GM18502 (cell line): Measurements from ENCODE around the gene MEDAG.

Source experiments
- ATAC-seq: cut with Tn5 transposase; IDR thresholded peaks from one replicate; pipeline ENCODE4 v1.9.1; 2021; ENCODE audit warnings: mild to moderate bottlenecking; ENCODE audit not compliant: unreplicated experiment, poor library complexity

MEDAG gene

DNA sequence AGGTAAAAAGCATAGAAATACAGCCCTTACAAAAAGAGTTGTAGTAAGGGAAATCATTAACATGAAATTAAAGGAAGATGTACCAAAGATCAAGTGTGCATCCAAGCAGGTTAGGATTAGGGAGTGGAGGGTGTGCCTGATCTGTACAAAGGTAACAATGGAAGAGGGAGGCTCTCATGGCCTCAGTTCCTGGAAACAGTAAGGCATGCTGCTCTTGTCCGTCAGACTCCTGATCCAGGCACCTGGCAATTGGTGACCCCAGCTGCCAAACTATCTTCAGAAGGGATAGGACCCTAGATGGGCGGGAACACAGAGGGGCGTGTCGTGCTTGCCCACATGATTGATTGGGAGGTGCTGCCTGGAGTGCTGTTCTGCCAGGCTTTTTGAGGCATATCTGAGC, 30.9 kb downstream of the MEDAG start:
- ATAC-seq, result no peak

DNA sequence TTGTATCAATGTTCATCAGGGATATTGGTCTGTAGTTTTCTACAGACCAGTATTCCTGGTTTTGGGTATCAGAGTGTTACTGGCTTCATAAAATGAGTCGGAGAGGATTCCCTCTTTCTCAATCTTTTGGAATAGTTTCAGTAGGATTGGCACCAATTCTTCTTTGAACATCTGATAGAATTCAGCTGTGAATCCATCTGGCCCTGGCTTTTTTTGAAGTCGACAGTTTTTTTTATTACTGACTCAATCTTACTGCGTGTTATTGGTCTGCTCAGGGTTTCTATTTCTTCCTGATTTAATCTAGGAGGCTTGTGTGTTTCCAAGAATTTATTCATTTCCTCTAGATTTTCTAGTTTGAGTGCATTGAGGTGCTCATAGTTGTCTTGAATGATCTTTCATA, 37.8 kb downstream of the MEDAG start:
- ATAC-seq, result no peak

DNA sequence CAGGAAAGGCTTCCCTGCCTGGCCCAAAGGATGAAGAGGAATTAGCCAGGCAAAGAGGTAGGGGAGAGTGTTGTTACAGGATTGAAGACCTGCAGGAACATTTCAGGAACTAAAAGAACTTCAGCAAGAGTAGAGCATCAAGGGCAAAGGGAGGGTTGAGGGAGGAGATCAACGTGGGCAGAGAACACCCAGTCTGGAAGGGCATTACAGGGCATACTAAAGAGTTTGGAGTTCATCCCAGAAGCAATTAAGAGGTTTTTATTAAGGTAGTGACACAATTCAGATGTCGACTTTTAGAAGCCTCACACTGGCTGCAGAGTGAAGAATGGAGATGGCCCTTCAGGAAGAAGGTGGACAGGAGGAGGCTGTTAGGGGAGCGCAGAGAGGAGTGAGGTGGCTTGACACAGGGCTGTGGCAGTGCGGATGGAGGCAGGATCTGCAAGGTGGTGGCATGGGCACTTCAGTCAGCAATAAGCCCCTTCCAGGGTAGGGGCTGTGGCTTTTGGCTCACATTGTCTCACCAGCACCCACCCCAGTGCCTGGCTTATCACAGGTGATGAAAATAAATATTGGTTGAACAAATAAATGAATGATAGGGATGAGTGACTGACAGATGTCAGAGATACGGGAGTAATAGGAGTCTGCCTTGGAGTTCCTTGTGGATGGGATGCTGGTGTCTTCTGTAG, 51.3 kb downstream of the MEDAG start:
- ATAC-seq, result no peak

DNA sequence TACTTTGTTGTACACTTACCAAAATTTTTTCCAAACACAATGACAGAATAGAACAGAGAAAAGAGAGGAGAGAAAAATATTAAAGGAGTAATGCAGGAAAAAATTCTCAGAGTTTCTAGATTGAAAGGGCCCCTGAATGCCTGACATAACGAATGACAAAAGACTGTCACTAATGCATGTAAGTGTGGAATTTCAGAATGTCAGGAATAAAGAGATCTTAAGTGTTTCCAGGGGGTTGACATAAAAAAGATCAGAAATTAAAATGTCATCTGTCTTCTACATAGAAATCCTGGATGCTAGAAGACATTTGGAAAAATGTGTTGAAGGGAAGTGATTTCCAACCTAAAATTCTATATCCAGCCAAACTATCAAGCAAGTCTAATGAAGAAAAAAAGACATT, 53.6 kb downstream of the MEDAG start:
- ATAC-seq, result no peak

DNA sequence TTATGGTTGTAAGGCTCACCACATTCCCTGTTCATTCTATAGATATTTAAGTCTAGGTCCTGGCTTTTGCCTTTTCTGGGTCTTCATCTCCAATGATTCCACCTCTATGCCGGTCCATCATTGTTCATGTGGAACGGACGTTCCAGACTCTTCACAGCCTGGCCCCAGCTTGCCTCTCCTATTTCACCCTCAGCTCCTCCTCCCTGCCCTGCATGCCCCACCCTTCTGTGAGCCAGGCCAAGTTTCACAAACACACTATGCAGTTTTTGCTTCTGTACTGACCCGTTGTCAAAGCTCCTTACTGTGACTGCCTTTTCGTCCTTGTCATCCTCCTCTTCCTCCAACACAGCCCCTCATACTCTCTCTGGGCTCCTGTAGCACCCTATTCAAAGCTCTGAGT, 57.7 kb downstream of the MEDAG start:
- ATAC-seq, result no peak

DNA sequence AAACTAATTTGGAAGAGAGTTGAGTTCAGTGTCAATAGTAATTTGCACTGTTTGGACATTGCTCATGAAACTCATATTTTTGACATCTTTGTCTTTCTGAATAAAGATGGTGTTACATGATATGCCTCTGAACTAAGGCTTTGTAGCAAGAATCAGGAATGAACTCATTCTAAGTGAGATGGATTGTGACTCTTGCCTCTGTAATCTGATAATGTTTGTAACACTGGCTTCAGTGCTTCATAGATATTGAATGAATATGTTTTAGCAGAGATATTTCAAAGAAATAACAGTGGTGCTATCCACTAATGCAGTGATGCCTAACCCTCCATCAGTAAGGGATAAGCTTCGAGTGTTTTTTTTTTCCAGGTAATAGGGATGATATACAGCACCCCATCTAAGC, 59.3 kb downstream of the MEDAG start:
- ATAC-seq, result no peak

DNA sequence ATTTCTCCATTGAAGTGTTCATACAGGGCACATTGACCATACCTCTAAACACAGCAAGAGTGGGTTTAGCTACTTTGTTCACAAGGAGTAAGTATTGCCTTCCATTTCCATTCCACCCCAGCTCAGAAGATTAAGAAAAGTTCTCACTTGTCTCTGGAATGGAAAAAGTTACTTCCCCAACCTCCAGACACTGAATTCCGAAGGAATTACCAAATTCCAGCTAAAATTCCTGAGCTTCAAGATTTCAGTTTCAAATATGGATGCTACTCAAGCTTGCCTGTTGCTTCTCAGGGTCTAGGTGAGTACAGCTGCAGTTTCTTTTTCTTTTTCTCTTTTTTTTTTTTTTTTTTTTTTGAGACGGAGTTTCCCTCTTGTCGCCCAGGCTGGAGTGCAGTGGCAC, 60.0 kb downstream of the MEDAG start:
- ATAC-seq, result no peak

DNA sequence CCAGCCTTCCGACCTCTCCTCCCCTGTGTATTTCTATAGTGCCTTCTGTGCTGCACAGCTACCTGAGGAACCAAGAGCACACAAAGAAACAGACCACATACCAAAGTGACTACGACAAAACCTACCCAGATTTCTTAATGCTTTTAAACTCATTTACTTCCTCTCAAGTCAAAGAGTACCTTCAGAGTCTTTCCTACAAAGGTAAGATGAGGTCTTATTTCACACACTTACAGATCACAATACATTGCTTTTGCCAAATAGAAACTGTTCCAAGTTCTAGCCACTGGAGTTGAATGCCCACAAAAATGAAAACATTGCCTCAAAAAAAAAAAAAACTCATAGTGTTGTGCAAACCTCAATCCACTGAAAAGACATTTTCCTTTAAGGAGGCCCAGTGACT, 62.8 kb downstream of the MEDAG start:
- ATAC-seq, result no peak

DNA sequence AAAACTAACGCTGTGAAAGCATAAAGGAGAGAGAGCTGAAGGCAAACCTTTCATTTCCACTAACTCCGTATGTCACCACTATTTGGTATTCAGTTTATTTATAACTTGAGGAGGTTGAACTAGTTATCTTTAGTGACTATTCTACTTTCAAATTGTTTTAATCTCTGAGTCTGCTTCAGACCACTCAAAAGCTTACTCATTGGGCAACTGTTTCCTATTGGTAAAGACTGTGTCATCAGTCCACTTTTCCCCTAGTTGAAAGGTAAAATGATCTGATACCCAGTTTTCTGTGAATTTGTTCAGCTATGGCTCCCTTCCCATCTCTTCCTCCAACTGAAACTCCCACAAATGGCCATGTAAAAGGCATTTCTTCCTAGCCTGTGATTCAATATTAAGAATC, 65.5 kb downstream of the MEDAG start:
- ATAC-seq, result no peak

DNA sequence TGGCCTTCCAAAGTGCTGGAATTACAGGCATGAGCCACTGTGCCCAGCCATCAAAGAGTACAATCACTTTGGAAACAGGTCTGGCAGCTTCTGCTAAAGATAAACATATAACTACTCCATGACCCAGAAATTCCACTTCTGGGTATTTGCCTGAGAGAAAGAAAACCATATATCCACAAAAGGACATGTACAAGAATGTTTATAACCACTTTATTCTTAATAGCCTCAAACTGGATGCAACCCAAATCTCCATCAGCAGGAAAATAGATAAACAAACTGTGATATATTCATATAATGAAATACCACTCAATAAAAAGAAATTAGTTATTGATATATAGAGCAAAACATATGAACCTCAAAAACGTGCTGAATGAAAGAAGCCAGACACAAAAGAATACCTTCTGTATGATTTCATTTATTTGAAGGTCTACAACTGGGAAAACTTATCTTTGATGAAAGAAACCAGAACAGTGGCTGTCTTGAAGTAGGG, 66.9 kb downstream of the MEDAG start:
- no peak for ATAC-seq

DNA sequence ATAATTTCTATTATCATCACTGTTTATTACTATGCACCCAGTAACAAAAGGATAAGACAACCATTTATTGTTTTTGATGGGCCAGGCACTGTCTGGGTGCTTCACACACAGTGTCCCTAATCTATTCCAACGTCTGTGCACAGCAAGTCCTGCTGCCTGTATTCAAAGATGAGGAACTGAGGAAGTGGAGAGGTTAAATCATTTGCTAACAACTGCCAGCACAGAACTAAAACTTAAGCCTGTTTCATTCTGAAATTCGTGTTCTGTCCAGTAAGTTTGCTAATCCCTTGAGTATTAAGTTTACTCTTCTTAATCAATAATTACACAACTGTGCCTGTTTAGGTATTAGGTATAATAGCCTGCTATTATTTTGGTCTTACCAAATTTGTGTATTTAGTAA, 68.3 kb downstream of the MEDAG start:
- no peak for ATAC-seq
